HL-60 (cell line): ENCODE data around the gene ZNF157.

Experiments
- POLR2AphosphoS5 ChIP-seq: IDR thresholded peaks from 2 replicates; pipeline ENCODE4 v1.6.1; 2012; ENCODE audit warnings: low read depth
- SPI1 ChIP-seq: IDR thresholded peaks from 2 replicates; pipeline ENCODE4 v1.6.1; 2012; ENCODE audit warnings: low read depth, mild to moderate bottlenecking, borderline replicate concordance
- TF ChIP-seq, protein P1 (sequence below): IDR thresholded peaks from one replicate; pipeline ENCODE4 v1.5.1; 2011; ENCODE audit warnings: low read length, control low read depth, inconsistent platforms; ENCODE audit not compliant: insufficient read depth

- no peak for TF ChIP-seq SPI1
- TF ChIP-seq POLR2AphosphoS5 = no peak
- TF ChIP-seq, protein P1, sequence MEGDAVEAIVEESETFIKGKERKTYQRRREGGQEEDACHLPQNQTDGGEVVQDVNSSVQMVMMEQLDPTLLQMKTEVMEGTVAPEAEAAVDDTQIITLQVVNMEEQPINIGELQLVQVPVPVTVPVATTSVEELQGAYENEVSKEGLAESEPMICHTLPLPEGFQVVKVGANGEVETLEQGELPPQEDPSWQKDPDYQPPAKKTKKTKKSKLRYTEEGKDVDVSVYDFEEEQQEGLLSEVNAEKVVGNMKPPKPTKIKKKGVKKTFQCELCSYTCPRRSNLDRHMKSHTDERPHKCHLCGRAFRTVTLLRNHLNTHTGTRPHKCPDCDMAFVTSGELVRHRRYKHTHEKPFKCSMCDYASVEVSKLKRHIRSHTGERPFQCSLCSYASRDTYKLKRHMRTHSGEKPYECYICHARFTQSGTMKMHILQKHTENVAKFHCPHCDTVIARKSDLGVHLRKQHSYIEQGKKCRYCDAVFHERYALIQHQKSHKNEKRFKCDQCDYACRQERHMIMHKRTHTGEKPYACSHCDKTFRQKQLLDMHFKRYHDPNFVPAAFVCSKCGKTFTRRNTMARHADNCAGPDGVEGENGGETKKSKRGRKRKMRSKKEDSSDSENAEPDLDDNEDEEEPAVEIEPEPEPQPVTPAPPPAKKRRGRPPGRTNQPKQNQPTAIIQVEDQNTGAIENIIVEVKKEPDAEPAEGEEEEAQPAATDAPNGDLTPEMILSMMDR = no peak
These were observed 9.9 kb downstream of the ZNF157 start for GRCh38 chrX:47380268-47380667.
